Spleen (tissue), 11 donors: ENCODE results near the gene CACNA1C. TPM values are rescaled to one million over a fixed set of nuclear protein-coding genes. Genes with fewer than 3 reads are reported as not detected.
A peak's percentile ranks its signal among the peaks of the same experiment; 100 is the strongest.

Experiments
- DNase-seq: peaks from one replicate; pipeline ENCODE4 v3.0.0-alpha.2; 2020
- H3K27ac ChIP-seq, 8 donors: fragments of 200-600 bp; sonication (generic) in 7 of 8; 1 replicate in 4 of 8; 2 replicates in 4 of 8; pipeline versions ENCODE4 v1.5.0 to v1.8.0; 2016 to 2021; ENCODE audit warnings: inconsistent platforms in 4 of 8, mild to moderate bottlenecking in 4 of 8, moderate library complexity in 1 of 8
- H3K27me3 ChIP-seq, 7 donors: fragments of 200-600 bp; sonication (generic) in 6 of 7; replicated peaks in 1 of 7; 1 replicate in 4 of 7; 2 replicates in 3 of 7; pipeline versions ENCODE4 v1.5.0 to v1.8.0; 2016 to 2021; ENCODE audit warnings: inconsistent platforms in 3 of 7, mild to moderate bottlenecking in 1 of 7
- H3K36me3 ChIP-seq, 6 donors: fragments of 200-600 bp; sonication (generic) in 5 of 6; 1 replicate in 4 of 6; 2 replicates in 2 of 6; pipeline versions ENCODE4 v1.5.0 to v1.8.0; 2016 to 2021; ENCODE audit warnings: inconsistent platforms in 2 of 6
- H3K4me1 ChIP-seq, 6 donors: fragments of 200-600 bp; sonication (generic) in 5 of 6; 1 replicate in 3 of 6; 2 replicates in 3 of 6; pipeline versions ENCODE4 v1.5.0 to v1.8.0; 2016 to 2021; ENCODE audit warnings: inconsistent platforms in 3 of 6
- H3K4me3 ChIP-seq, 8 donors: fragments of 200-600 bp; sonication (generic) in 7 of 8; 1 replicate in 4 of 8; 2 replicates in 4 of 8; pipeline versions ENCODE4 v1.5.0 to v1.8.0; 2016 to 2021; ENCODE audit warnings: inconsistent platforms in 4 of 8, mild to moderate bottlenecking in 4 of 8, moderate library complexity in 2 of 8
- H3K9me3 ChIP-seq, 8 donors: fragments of 200-600 bp; sonication (generic) in 7 of 8; 1 replicate in 4 of 8; 2 replicates in 4 of 8; pipeline versions ENCODE4 v1.5.0 to v1.8.0; 2016 to 2021; ENCODE audit warnings: inconsistent platforms in 4 of 8
- POLR2A ChIP-seq, 3 donors: fragments of 450-650 bp; IDR thresholded peaks; one replicate each; pipeline ENCODE4 v1.5.1; 2017; ENCODE audit warnings: antibody characterized with exemption in 3 of 3, mild to moderate bottlenecking in 1 of 3
- POLR2AphosphoS5 ChIP-seq, 3 donors: sonication (generic); formaldehyde crosslinking; IDR thresholded peaks; one replicate each; pipeline ENCODE4 v1.5.1; 2017; ENCODE audit warnings: antibody characterized with exemption in 3 of 3
- WGBS, 5 donors: extraction: QIAGEN DNeasy Blood & Tissue Kit in 3 of 5; methylation state at CpG; one replicate each; pipeline versions ENCODE4 v1.1.5 to v1.1.7; 2013 to 2018; 5-methylcytosine and 5-hydroxymethylcytosine counted together
- intact Hi-C: fragments of 100-400 bp; cut with DNase I; formaldehyde crosslinking; loops from one replicate; pipeline ENCODE4 v1.15.0; 2023; ENCODE audit warnings: low total_unique reads
- polyA plus RNA-seq, 3 donors: library from polyadenylated mRNA; stranded (reverse); fragments of 200-250 nt; gene quantifications; one replicate each; pipeline ENCODE4 v1.2.1, GENCODE V29; 2013
- total RNA-seq, 7 donors: library from RNA; depleted of rRNA in 3 of 7; stranded (reverse); fragments of >200 nt in 3 of 7; fragmentation: NEBNext Ultra II Directional in 4 of 7; extraction: Animal tissue kit (Norgen Biotek cat#: 25700) in 4 of 7; gene quantifications; one replicate each; pipeline versions ENCODE4 v1.1.0 to v1.2.1, GENCODE V29; 2016 to 2021
- TF ChIP-seq, protein P1 (sequence below), 11 experiments: fragments of 200-600 bp in 7 of 11; fragments of 450-650 bp in 4 of 11; sonication (generic) in 4 of 11; IDR thresholded peaks in 8 of 11; conservative IDR thresholded peaks in 3 of 11; 1 replicate in 7 of 11; 2 replicates in 4 of 11; pipeline versions ENCODE4 v1.4.0 to v1.8.0; 2016 to 2021; ENCODE audit warnings: antibody characterized with exemption in 11 of 11, inconsistent platforms in 4 of 11, mild to moderate bottlenecking in 1 of 11
- donor health status: healthy with polysubstance abuse.
- donor health status: DM: no; HTN: no; CAD: no; lungs with moderate emphysema.
- donor health status: DM: no; HTN: no; CAD: no.
- donor health status: Bipolar disorder and iron deficiency.
- donor health status: healthy.
- donor health status: DM: no; HTN: no; CAD: no.
- donor health status: DM: yes; HTN: yes; CAD: no.

CACNA1C gene
- total and polyA plus RNA-seq, 10 donors = 0.67 to 27.6 (median 18.4) TPM

GRCh38 chr12:2397356-2398045 lies 344.7 kb downstream of the CACNA1C start:
- Histone ChIP-seq H3K27ac (peak overlapping the region in 2 of 8 donors; percentile 33 to 48), H3K4me3 (no peak overlapping the region), H3K36me3 (no peaks in the 10 kb centered on the region), H3K4me1 (peaks cover 0 to 27% (median 8%) of the 10 kb centered on the region in 6 donors), H3K9me3 (no peaks in the 10 kb centered on the region), H3K27me3 (no peaks in the 10 kb centered on the region)
- TF ChIP-seq POLR2AphosphoS5 (IDR thresholded peaks at IDR 0.05) (peak in 1 of 3 donors; percentile 12), POLR2A (IDR thresholded peaks at IDR 0.05) (no peak)
- TF ChIP-seq, protein P1, sequence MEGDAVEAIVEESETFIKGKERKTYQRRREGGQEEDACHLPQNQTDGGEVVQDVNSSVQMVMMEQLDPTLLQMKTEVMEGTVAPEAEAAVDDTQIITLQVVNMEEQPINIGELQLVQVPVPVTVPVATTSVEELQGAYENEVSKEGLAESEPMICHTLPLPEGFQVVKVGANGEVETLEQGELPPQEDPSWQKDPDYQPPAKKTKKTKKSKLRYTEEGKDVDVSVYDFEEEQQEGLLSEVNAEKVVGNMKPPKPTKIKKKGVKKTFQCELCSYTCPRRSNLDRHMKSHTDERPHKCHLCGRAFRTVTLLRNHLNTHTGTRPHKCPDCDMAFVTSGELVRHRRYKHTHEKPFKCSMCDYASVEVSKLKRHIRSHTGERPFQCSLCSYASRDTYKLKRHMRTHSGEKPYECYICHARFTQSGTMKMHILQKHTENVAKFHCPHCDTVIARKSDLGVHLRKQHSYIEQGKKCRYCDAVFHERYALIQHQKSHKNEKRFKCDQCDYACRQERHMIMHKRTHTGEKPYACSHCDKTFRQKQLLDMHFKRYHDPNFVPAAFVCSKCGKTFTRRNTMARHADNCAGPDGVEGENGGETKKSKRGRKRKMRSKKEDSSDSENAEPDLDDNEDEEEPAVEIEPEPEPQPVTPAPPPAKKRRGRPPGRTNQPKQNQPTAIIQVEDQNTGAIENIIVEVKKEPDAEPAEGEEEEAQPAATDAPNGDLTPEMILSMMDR (IDR thresholded peaks at IDR 0.05 in 8 of 11, conservative IDR thresholded peaks at IDR 0.05 in 3 of 11) = no peak
- WGBS, 5 donors = 81 to 89% (median 88%) methylated on average over 8 to 11 of the region's 11 CpGs
- no peak for DNase-seq
- intact Hi-C loops = no loop called here

DNA sequence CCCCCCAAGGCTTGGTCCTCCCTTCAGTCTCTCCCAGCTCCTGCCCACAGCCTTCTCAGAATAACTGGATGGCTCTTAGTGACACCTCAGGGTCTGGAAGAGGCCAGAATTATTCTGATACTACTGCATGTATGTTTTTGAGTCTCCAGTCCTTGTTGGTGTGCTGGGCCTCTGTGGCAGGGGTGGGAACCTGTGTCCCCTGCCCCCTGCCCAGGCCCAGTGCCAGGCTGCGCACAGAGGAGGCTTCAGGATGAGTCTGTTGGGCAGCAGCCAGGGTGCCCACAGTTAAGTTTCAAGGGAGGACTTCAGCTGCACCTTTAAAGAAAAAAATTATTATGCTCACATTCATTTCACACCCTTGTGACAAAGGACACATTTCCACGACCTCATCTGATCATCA lies 348.3 kb downstream of the CACNA1C start:
- Histone ChIP-seq H3K4me1 (peaks cover 0 to 15% (median under 1%) of the 10 kb centered on the region in 6 donors), H3K27me3 (no peaks in the 10 kb centered on the region), H3K27ac (no peak overlapping the region), H3K36me3 (no peaks in the 10 kb centered on the region), H3K9me3 (no peaks in the 10 kb centered on the region), H3K4me3 (no peak overlapping the region)
- no peak for DNase-seq
- intact Hi-C loops = no loop called here
- 79 to 88% (median 82%) methylated on average over 2 of the region's 2 CpGs for WGBS, 5 donors
- TF ChIP-seq, protein P1 (IDR thresholded peaks at IDR 0.05 in 8 of 11, conservative IDR thresholded peaks at IDR 0.05 in 3 of 11) = no peak

- 83 to 92% (median 88%) methylated on average over 5 of the region's 5 CpGs for WGBS, 5 donors
- H3K27ac ChIP-seq = no peak overlapping the region
- no peak for DNase-seq
- H3K9me3 ChIP-seq = no peaks in the 10 kb centered on the region
- TF ChIP-seq POLR2AphosphoS5 (IDR thresholded peaks at IDR 0.05) (no peak), POLR2A (IDR thresholded peaks at IDR 0.05) (no peak)
- TF ChIP-seq, protein P1 (IDR thresholded peaks at IDR 0.05 in 8 of 11, conservative IDR thresholded peaks at IDR 0.05 in 3 of 11) = no peak
- intact Hi-C loops = no loop called here
- no peaks in the 10 kb centered on the region for H3K36me3 ChIP-seq
- H3K4me1 ChIP-seq = peaks cover 0 to 11% (median 0%) of the 10 kb centered on the region in 6 donors
- no peaks in the 10 kb centered on the region for H3K27me3 ChIP-seq
- no peak overlapping the region for H3K4me3 ChIP-seq
Measured at GRCh38 chr12:2402073-2402579, 349.3 kb downstream of the CACNA1C start.

DNA sequence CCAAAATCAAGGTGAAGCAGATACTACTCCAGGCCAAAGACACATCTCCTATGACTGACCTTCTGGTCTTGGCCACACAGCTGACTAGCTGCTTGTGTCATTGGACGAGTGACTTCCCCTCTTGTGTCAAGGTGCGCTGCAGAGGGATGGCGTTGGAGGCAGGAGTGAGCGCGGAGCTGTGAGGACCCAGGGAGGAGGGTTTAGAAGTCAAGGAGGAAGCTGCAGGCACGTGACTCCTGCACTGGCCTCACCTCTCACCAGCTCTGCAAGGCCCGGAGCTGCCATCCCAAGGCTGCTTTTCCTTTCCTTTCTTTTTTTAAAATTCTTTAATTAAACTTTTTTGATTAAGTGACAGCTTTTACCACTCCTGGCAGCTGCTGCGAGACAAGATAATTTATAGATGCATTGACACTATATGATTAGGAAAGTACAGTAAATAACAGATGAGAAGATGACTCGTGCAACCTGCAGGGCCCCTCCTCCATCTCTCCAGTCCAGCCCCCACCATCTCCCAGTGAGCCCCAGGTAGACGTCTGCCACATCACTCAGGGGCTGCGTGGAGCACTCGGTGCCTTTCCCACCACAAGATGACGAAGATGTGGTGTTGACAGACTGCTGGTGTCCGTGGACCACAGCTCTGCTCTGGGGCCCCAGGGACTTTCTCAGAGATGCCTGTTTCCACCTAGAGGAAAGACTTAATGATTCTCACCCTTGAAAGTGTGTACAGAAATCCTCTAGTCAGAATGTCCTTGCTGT lies 350.6 kb downstream of the CACNA1C start:
- Histone ChIP-seq H3K36me3 (no peaks in the 10 kb centered on the region), H3K4me3 (no peak overlapping the region), H3K27me3 (no peaks in the 10 kb centered on the region), H3K4me1 (no peaks in the 10 kb centered on the region), H3K27ac (no peak overlapping the region), H3K9me3 (no peaks in the 10 kb centered on the region)
- intact Hi-C loops = no loop called here
- no peak for DNase-seq
- 56 to 85% (median 63%) methylated on average over 14 of the region's 14 CpGs for WGBS, 5 donors
- TF ChIP-seq, protein P1 (IDR thresholded peaks at IDR 0.05 in 8 of 11, conservative IDR thresholded peaks at IDR 0.05 in 3 of 11) = no peak
- TF ChIP-seq POLR2A (IDR thresholded peaks at IDR 0.05) = no peak
- no peak for TF ChIP-seq POLR2AphosphoS5 (IDR thresholded peaks at IDR 0.05)
